ENCODE results near the gene MKNK1. TPM values are rescaled to one million over a fixed set of nuclear protein-coding genes. Genes with fewer than 3 reads are reported as not detected.

Gene MKNK1
- total and polyA plus RNA-seq, 4 donors: 29.4 to 83.5 (median 62.8) TPM

GRCh38 chr1:46607345-46608130, 3.5 kb upstream of the MKNK1 start:
- whole genome bisulfite sequencing, 2 donors: 90 to 94% methylated on average over 7 of the region's 7 CpGs
- Histone ChIP-seq H3K4me1 (ENCODE audit: control insufficient read depth in 5 of 5, insufficient read depth in 5 of 5, low read length in 5 of 5) (peaks cover 0 to 13% (median 12%) of the 10 kb centered on the region in 5 donors), H3K27ac (ENCODE audit: low read depth in 1 of 2, low read length in 1 of 2) (no peak overlapping the region), H3K9me3 (ENCODE audit: control insufficient read depth in 4 of 4, insufficient read depth in 3 of 4, low read length in 3 of 4) (no peaks in the 10 kb centered on the region), H3K27me3 (ENCODE audit: control insufficient read depth in 3 of 3, insufficient read depth in 3 of 3, low read length in 2 of 3) (no peaks in the 10 kb centered on the region), H3K36me3 (ENCODE audit: control insufficient read depth in 4 of 4, insufficient read depth in 4 of 4, low read length in 4 of 4) (peaks cover 0 to 31% (median 8%) of the 10 kb centered on the region in 4 donors), H3K9ac (ENCODE audit: insufficient read depth in 1 of 2, low read length in 2 of 2) (no peak overlapping the region), H3K4me3 (no peak overlapping the region)
- no peak for TF ChIP-seq CTCF (IDR thresholded peaks at IDR 0.05; ENCODE audit: control extremely low read depth, extremely low read depth)
- DNase-seq: no peak
- ATAC-seq (ENCODE audit: insufficient read depth, low FRiP score): no peak

- Histone ChIP-seq H3K9ac (ENCODE audit: insufficient read depth in 1 of 2, low read length in 2 of 2) (no peak overlapping the region), H3K36me3 (ENCODE audit: control insufficient read depth in 4 of 4, insufficient read depth in 4 of 4, low read length in 4 of 4) (peaks cover 0 to 28% (median 8%) of the 10 kb centered on the region in 4 donors), H3K27me3 (ENCODE audit: control insufficient read depth in 3 of 3, insufficient read depth in 3 of 3, low read length in 2 of 3) (no peaks in the 10 kb centered on the region), H3K4me1 (ENCODE audit: control insufficient read depth in 5 of 5, insufficient read depth in 5 of 5, low read length in 5 of 5) (peaks cover 0 to 13% (median 8%) of the 10 kb centered on the region in 5 donors), H3K27ac (ENCODE audit: low read depth in 1 of 2, low read length in 1 of 2) (no peak overlapping the region), H3K9me3 (ENCODE audit: control insufficient read depth in 4 of 4, insufficient read depth in 3 of 4, low read length in 3 of 4) (no peaks in the 10 kb centered on the region), H3K4me3 (no peak overlapping the region)
- WGBS, 2 donors: 94 to 100% methylated on average over 2 of the region's 2 CpGs
- DNase-seq (no peak), ATAC-seq (ENCODE audit: insufficient read depth, low FRiP score) (no peak)
- no peak for TF ChIP-seq CTCF (IDR thresholded peaks at IDR 0.05; ENCODE audit: control extremely low read depth, extremely low read depth)
Observed at GRCh38 chr1:46606255-46606965, 2.3 kb upstream of the MKNK1 start.

- WGBS, 2 donors: 44 to 59% methylated on average over 2 of the region's 2 CpGs
- Histone ChIP-seq H3K27ac (ENCODE audit: low read depth in 1 of 2, low read length in 1 of 2) (no peak overlapping the region), H3K4me3 (no peak overlapping the region)
Observed at GRCh38 chr1:46605232-46605631, 1.2 kb upstream of the MKNK1 start.

More at GRCh38 chr1:46605232-46605631, 1.2 kb upstream of the MKNK1 start:
- no peak for DNase-seq
- Histone ChIP-seq H3K4me1 (ENCODE audit: control insufficient read depth in 5 of 5, insufficient read depth in 5 of 5, low read length in 5 of 5) (peaks cover 0 to 13% (median 9%) of the 10 kb centered on the region in 5 donors), H3K27me3 (ENCODE audit: control insufficient read depth in 3 of 3, insufficient read depth in 3 of 3, low read length in 2 of 3) (no peaks in the 10 kb centered on the region), H3K36me3 (ENCODE audit: control insufficient read depth in 4 of 4, insufficient read depth in 4 of 4, low read length in 4 of 4) (peaks cover 0 to 23% (median 8%) of the 10 kb centered on the region in 4 donors), H3K9ac (ENCODE audit: insufficient read depth in 1 of 2, low read length in 2 of 2) (no peak overlapping the region), H3K9me3 (ENCODE audit: control insufficient read depth in 4 of 4, insufficient read depth in 3 of 4, low read length in 3 of 4) (no peaks in the 10 kb centered on the region)
- ATAC-seq (ENCODE audit: insufficient read depth, low FRiP score): no peak
- TF ChIP-seq CTCF (IDR thresholded peaks at IDR 0.05; ENCODE audit: control extremely low read depth, extremely low read depth): no peak
